IMR-90 (cell line): ENCODE measurements around the gene RPL14.

Experiments used
- BHLHE40 ChIP-seq: fragments of 150-350 bp; IDR thresholded peaks from 2 replicates; pipeline ENCODE4 v1.6.1; 2016; ENCODE audit warnings: mild to moderate bottlenecking, low read depth, low read length
- CEBPB ChIP-seq: IDR thresholded peaks from 2 replicates; pipeline ENCODE4 v1.6.1; 2012; ENCODE audit warnings: low read depth, low read length, improper control_type of control experiment
- FOS ChIP-seq: fragments of 150-350 bp; IDR thresholded peaks from 2 replicates; pipeline ENCODE4 v1.6.1; 2016; ENCODE audit warnings: low read depth, low read length
- MXI1 ChIP-seq: IDR thresholded peaks from 2 replicates; pipeline ENCODE4 v1.6.1; 2012; ENCODE audit warnings: low read depth, mild to moderate bottlenecking, low read length, moderate library complexity, borderline replicate concordance
- NFE2L2 ChIP-seq: fragments of 150-350 bp; IDR thresholded peaks from 2 replicates; pipeline ENCODE4 v1.6.1; 2016; ENCODE audit warnings: low read depth, mild to moderate bottlenecking, low read length
- POLR2A ChIP-seq: IDR thresholded peaks from 2 replicates; pipeline ENCODE4 v1.6.1; 2012; ENCODE audit warnings: mild to moderate bottlenecking, low read depth, low read length
- TF ChIP-seq, protein P1 (sequence below): conservative IDR thresholded peaks from 2 replicates; pipeline ENCODE4 v1.5.1; 2012; ENCODE audit warnings: mild to moderate bottlenecking, low read depth, low read length, improper control_type of control experiment
- TF ChIP-seq, protein P2 (sequence below): fragments of 150-350 bp; IDR thresholded peaks from 2 replicates; pipeline ENCODE4 v1.6.1; 2016; ENCODE audit warnings: low read depth, mild to moderate bottlenecking, low read length, moderate library complexity, borderline replicate concordance
- TF ChIP-seq, protein P3 (sequence below): fragments of 150-350 bp; IDR thresholded peaks from 2 replicates; pipeline ENCODE4 v1.6.1; 2017; ENCODE audit warnings: mild to moderate bottlenecking, antibody characterized with exemption, low read length, low read depth

DNA sequence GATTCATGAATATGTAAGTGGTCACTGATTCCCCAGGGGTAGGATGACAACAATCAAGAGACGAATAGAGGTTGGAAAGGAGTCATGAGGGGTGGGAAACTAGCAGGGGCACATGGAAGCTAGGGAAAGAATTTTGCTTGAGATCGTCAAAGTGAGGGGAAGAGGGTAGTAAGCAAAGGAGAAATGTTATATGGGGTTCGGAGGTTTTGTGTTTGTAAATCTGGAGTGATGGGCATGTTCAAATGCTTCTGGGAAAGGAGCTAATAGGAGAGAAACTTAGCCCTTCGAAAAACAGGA is 7.9 kb downstream of the RPL14 start:
- TF ChIP-seq POLR2A, result no peak
- TF ChIP-seq CEBPB, result no peak
- TF ChIP-seq, protein P1, sequence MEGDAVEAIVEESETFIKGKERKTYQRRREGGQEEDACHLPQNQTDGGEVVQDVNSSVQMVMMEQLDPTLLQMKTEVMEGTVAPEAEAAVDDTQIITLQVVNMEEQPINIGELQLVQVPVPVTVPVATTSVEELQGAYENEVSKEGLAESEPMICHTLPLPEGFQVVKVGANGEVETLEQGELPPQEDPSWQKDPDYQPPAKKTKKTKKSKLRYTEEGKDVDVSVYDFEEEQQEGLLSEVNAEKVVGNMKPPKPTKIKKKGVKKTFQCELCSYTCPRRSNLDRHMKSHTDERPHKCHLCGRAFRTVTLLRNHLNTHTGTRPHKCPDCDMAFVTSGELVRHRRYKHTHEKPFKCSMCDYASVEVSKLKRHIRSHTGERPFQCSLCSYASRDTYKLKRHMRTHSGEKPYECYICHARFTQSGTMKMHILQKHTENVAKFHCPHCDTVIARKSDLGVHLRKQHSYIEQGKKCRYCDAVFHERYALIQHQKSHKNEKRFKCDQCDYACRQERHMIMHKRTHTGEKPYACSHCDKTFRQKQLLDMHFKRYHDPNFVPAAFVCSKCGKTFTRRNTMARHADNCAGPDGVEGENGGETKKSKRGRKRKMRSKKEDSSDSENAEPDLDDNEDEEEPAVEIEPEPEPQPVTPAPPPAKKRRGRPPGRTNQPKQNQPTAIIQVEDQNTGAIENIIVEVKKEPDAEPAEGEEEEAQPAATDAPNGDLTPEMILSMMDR, result no peak
- TF ChIP-seq MXI1, result no peak
- no peak for TF ChIP-seq NFE2L2
- TF ChIP-seq FOS, result no peak
- TF ChIP-seq, protein P2, sequence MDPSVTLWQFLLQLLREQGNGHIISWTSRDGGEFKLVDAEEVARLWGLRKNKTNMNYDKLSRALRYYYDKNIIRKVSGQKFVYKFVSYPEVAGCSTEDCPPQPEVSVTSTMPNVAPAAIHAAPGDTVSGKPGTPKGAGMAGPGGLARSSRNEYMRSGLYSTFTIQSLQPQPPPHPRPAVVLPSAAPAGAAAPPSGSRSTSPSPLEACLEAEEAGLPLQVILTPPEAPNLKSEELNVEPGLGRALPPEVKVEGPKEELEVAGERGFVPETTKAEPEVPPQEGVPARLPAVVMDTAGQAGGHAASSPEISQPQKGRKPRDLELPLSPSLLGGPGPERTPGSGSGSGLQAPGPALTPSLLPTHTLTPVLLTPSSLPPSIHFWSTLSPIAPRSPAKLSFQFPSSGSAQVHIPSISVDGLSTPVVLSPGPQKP, result no peak
- TF ChIP-seq, protein P3, sequence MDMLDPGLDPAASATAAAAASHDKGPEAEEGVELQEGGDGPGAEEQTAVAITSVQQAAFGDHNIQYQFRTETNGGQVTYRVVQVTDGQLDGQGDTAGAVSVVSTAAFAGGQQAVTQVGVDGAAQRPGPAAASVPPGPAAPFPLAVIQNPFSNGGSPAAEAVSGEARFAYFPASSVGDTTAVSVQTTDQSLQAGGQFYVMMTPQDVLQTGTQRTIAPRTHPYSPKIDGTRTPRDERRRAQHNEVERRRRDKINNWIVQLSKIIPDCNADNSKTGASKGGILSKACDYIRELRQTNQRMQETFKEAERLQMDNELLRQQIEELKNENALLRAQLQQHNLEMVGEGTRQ, result no peak
- TF ChIP-seq BHLHE40, result no peak
